Keratinocyte (primary cell): Measurements from ENCODE around the gene DAGLA. TPM values are rescaled to one million over a fixed set of nuclear protein-coding genes. Genes with fewer than 3 reads are reported as not detected.

Experiments used
- DNase-seq: peaks from one replicate; pipeline ENCODE4 v3.0.0-alpha.2; 2011; ENCODE audit warnings: low read depth, missing footprints, low spot score
- FAIRE-seq: peaks from 2 replicates; lab custom pipeline; 2011; peaks lifted over from hg19 to GRCh38; lab: Jason Lieb, UNC
- H2AFZ ChIP-seq: 2 replicates; pipeline ENCODE4 v1.6.0; 2012; ENCODE audit warnings: low read length, control low read depth, inconsistent platforms; ENCODE audit not compliant: control insufficient read depth
- H3K27ac ChIP-seq: 2 replicates; pipeline ENCODE4 v1.5.1; 2011; ENCODE audit warnings: low read length; ENCODE audit not compliant: control insufficient read depth, insufficient read depth
- H3K27me3 ChIP-seq: 3 replicates; pipeline ENCODE4 v1.6.0; 2011; ENCODE audit warnings: low read length; ENCODE audit not compliant: control insufficient read depth, insufficient read depth; ENCODE audit errors: extremely low read depth
- H3K36me3 ChIP-seq, 2 experiments: 2 replicates in 1 of 2; 3 replicates in 1 of 2; pipeline ENCODE4 v1.5.1; 2011; ENCODE audit warnings: low read length in 2 of 2, mild to moderate bottlenecking in 1 of 2; ENCODE audit not compliant: control insufficient read depth in 2 of 2, insufficient read depth in 2 of 2; ENCODE audit errors: extremely low read depth in 1 of 2
- H3K4me1 ChIP-seq: 3 replicates; pipeline ENCODE4 v1.5.1; 2011; ENCODE audit warnings: low read length; ENCODE audit not compliant: control insufficient read depth, insufficient read depth; ENCODE audit errors: extremely low read depth
- H3K4me2 ChIP-seq: 3 replicates; pipeline ENCODE4 v1.6.0; 2011; ENCODE audit warnings: low read depth, low read length; ENCODE audit not compliant: control insufficient read depth, insufficient read depth; ENCODE audit errors: extremely low read depth
- H3K4me3 ChIP-seq, 3 experiments: fragments of 200-600 bp in 1 of 3; sonication (generic) in 1 of 3; 2 replicates in 2 of 3; 3 replicates in 1 of 3; pipeline ENCODE4 v1.5.1; 2011 to 2016; ENCODE audit warnings: low read length in 3 of 3, mild to moderate bottlenecking in 3 of 3, control low read depth in 2 of 3, inconsistent platforms in 1 of 3, low read depth in 1 of 3, mixed read lengths in 1 of 3, mixed run types in 1 of 3, moderate library complexity in 1 of 3; ENCODE audit not compliant: control insufficient read depth in 2 of 3, insufficient read depth in 2 of 3; ENCODE audit errors: extremely low read depth in 1 of 3
- H3K79me2 ChIP-seq: 2 replicates; pipeline ENCODE4 v1.6.0; 2012; ENCODE audit warnings: low read length; ENCODE audit not compliant: control insufficient read depth, insufficient read depth
- H3K9ac ChIP-seq: 3 replicates; pipeline ENCODE4 v1.6.0; 2011; ENCODE audit warnings: low read length; ENCODE audit not compliant: control insufficient read depth, insufficient read depth; ENCODE audit errors: extremely low read depth
- H3K9me1 ChIP-seq: 3 replicates; pipeline ENCODE4 v1.6.0; 2011; ENCODE audit warnings: low read length; ENCODE audit not compliant: control insufficient read depth, insufficient read depth; ENCODE audit errors: extremely low read depth
- H3K9me3 ChIP-seq: 2 replicates; pipeline ENCODE4 v1.5.1; 2012; ENCODE audit warnings: low read depth, low read length; ENCODE audit not compliant: control insufficient read depth
- H4K20me1 ChIP-seq: 3 replicates; pipeline ENCODE4 v1.6.0; 2011; ENCODE audit warnings: low read length; ENCODE audit not compliant: control insufficient read depth, insufficient read depth; ENCODE audit errors: extremely low read depth
- CTCF ChIP-seq, 3 experiments: IDR thresholded peaks in 1 of 3; conservative IDR thresholded peaks in 1 of 3; optimal IDR thresholded peaks in 1 of 3; 2 replicates in 2 of 3; 3 replicates in 1 of 3; pipeline versions ENCODE3 to v1.5.1; 2011; ENCODE audit warnings: low read length in 3 of 3, mild to moderate bottlenecking in 3 of 3, moderate library complexity in 2 of 3, control low read depth in 1 of 3, inconsistent platforms in 1 of 3; ENCODE audit not compliant: insufficient read depth in 2 of 3; ENCODE audit errors: extremely low read depth in 1 of 3
- EZH2 ChIP-seq: IDR thresholded peaks from one replicate; pipeline ENCODE4 v1.6.1; 2012; ENCODE audit warnings: inconsistent platforms, mild to moderate bottlenecking, low read length, moderate library complexity
- dilution Hi-C: fragments of 300-500 bp; cut with MboI; formaldehyde crosslinking; loops from one replicate; pipeline ENCODE4 v1.7.0; 2020; ENCODE audit warnings: low sequenced_read_pairs; ENCODE audit not compliant: extremely low pct_ligation_motif_present
- polyA plus RNA-seq, 5 experiments: library from polyadenylated mRNA; depleted of rRNA in 3 of 5; stranded (reverse) in 3 of 5; stranded (forward) in 1 of 5; unstranded in 1 of 5; fragments of >200 nt; gene quantifications; 1 replicate in 1 of 5; 2 replicates in 3 of 5; 3 replicates in 1 of 5; pipeline versions ENCODE4 v1.2.1 to v1.2.3, GENCODE V29; 2011 to 2012; ENCODE audit warnings: missing spikeins in 2 of 5, low read depth in 1 of 5, low replicate concordance in 1 of 5

The DAGLA gene
- polyA plus RNA-seq, 1 donor (not counting 4 experiments of a cell fraction or from before 2014, with no cell fraction given): 0.03 TPM

DNA sequence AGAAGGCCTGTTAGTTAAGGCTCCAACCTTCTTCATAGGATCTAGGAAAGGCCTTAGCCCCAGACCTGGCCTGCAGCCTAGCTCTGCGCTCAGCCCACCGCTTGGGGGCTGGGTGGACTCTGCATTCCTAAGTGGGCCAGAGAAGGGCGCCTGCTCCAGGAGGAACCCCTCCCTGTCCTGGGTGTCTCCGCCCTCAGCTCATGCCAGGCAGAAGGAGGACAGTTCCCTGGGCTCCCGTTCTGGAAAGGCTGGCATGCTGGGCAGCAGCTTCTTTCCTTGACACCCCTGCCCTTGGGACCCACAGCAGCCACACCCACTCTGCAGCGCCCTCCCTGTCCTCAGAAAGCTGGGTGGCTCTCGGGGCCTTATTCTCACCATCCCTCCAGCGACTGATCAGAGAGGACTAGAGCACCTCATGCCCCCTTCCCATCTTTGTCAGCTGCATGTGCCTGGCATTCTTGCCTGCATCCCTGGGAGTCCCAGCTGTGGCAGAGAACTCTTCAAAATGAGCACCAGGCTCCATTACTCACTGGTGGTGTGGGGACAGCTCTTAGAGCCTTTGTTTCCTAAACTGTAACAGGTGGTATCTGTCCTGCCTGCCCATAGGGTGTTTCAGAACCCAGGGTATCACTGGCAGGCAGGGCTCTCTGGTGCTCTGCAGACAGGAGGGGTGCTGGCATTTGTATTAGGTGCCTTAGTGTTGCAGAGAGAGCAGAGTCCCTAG, 51.9 kb downstream of the DAGLA start:
- H3K9me3 ChIP-seq: no peaks in the 10 kb centered on the region
- H2AFZ ChIP-seq: no peak overlapping the region
- no peak for TF ChIP-seq EZH2
- TF ChIP-seq CTCF (optimal IDR thresholded peaks at IDR 0.05 in 1 of 3, IDR thresholded peaks at IDR 0.05 in 1 of 3, conservative IDR thresholded peaks at IDR 0.05 in 1 of 3; ENCODE audit: extremely low read depth in 1 of 3, insufficient read depth in 2 of 3, low read length in 3 of 3): no peak
- H3K79me2 ChIP-seq: no peaks in the 10 kb centered on the region
- H4K20me1 ChIP-seq: peaks cover 17% of the 10 kb centered on the region
- FAIRE-seq (no peak), DNase-seq (no peak)
- H3K9ac ChIP-seq: no peak overlapping the region
- dilution Hi-C loops: no loop called here
- H3K9me1 ChIP-seq: no peaks in the 10 kb centered on the region
- H3K36me3 ChIP-seq: no peaks in the 10 kb centered on the region
- no peak overlapping the region for H3K4me3 ChIP-seq
- peaks cover 18% of the 10 kb centered on the region for H3K4me1 ChIP-seq
- H3K4me2 ChIP-seq: no peak overlapping the region
- H3K27me3 ChIP-seq: peaks cover 55% of the 10 kb centered on the region
- no peak overlapping the region for H3K27ac ChIP-seq

GRCh38 chr11:61732705-61733104, 52.5 kb downstream of the DAGLA start:
- H3K4me1 ChIP-seq: peaks cover 18% of the 10 kb centered on the region
- no peak overlapping the region for H3K4me2 ChIP-seq
- H3K9ac ChIP-seq: no peak overlapping the region
- peaks cover 17% of the 10 kb centered on the region for H4K20me1 ChIP-seq
- no peak overlapping the region for H3K27ac ChIP-seq
- no peaks in the 10 kb centered on the region for H3K9me1 ChIP-seq
- no peaks in the 10 kb centered on the region for H3K36me3 ChIP-seq
- no peak overlapping the region for H3K4me3 ChIP-seq
- H3K9me3 ChIP-seq: no peaks in the 10 kb centered on the region
- dilution Hi-C loops: no loop called here
- FAIRE-seq: no peak
- H3K27me3 ChIP-seq: peaks cover 49% of the 10 kb centered on the region
- no peak for TF ChIP-seq EZH2
- no peak for TF ChIP-seq CTCF (optimal IDR thresholded peaks at IDR 0.05 in 1 of 3, IDR thresholded peaks at IDR 0.05 in 1 of 3, conservative IDR thresholded peaks at IDR 0.05 in 1 of 3; ENCODE audit: extremely low read depth in 1 of 3, insufficient read depth in 2 of 3, low read length in 3 of 3)
- H3K79me2 ChIP-seq: no peaks in the 10 kb centered on the region
- H2AFZ ChIP-seq: no peak overlapping the region
- DNase-seq: no peak
